ENCODE data around the gene PTPRQ. TPM values are rescaled to one million over a fixed set of nuclear protein-coding genes. Genes with fewer than 3 reads are reported as not detected.
"Not testable (repeated sequence)": the region's sequence is repeated elsewhere in the genome, so short reads cannot be mapped to it uniquely, and the experiment has no call there.

Gene PTPRQ
- total and polyA plus RNA-seq, 9 of the 15 experiments (the other 6 are each of a cell fraction or from before 2014, with no cell fraction given), result not detected

DNA sequence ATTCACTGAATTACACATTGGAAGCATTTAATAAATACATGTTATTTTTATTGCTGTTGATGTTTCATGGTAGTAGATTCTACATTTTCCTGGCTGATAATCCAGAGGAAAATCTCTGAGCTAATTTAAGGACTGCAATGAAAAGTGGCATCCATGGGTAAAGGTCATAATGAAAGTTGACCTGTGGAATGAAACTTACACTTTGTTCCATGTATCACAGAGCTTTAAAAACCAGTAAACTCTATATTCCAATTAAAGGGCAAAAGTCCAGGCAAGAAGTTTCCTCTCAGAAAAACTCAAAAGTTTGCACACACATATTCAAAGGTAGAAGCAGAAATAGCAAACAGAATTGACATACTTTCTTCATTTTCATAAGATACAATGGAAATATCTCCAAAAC lies 218.6 kb downstream of the PTPRQ start (continued):
- TF ChIP-seq STAT5A (IDR thresholded peaks at IDR 0.05; ENCODE audit: borderline replicate concordance, low read length), result no peak

DNA sequence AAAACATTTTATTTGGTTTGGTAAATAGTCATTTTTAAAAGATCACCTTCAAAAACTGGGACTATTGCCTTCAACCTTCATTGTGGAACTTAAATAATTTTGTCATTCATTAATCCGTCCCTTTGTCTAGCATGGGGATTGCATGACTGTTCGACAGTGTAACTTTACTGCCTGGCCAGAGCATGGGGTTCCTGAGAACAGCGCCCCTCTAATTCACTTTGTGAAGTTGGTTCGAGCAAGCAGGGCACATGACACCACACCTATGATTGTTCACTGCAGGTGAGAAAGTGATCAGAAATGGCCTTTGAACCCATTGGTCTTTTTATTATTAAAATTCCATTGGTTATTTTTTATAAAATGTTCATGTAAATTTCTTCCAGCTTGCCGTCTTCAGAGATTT lies 226.2 kb downstream of the PTPRQ start:
- Histone ChIP-seq H3K9ac (ENCODE audit: insufficient read depth in 1 of 2, low read depth in 2 of 2, low read length in 2 of 2) (no peak overlapping the region), H3K36me3 (ENCODE audit: control insufficient read depth, insufficient read depth, low read length) (no peaks in the 10 kb centered on the region), H3K4me1 (replicated peaks in 1 of 2; ENCODE audit: control insufficient read depth in 2 of 2, insufficient read depth in 2 of 2, low read length in 2 of 2) (no peaks in the 10 kb centered on the region), H3K9me3 (replicated peaks; ENCODE audit: control insufficient read depth, insufficient read depth, low read depth, low read length) (0 out of 2 replicates have a peak, but pooled peaks cover 1% of the 10 kb centered on the region), H3K27ac (ENCODE audit: extremely low read depth, low read depth, low read length) (no peak overlapping the region), H4K20me1 (replicated peaks; ENCODE audit: control insufficient read depth, insufficient read depth, low read length) (no peaks in the 10 kb centered on the region), H3K4me2 (ENCODE audit: insufficient read depth, low read length) (no peak overlapping the region), H3K9me1 (ENCODE audit: control insufficient read depth, insufficient read depth, low read length) (no peaks in the 10 kb centered on the region), H3K4me3 (no peak overlapping the region), H3K27me3 (ENCODE audit: control insufficient read depth in 2 of 2, insufficient read depth in 2 of 2, low read length in 2 of 2) (no peaks in the 10 kb centered on the region), H3K79me2 (ENCODE audit: control insufficient read depth, insufficient read depth, low read length) (no peaks in the 10 kb centered on the region), H2AFZ (ENCODE audit: low read depth, low read length) (no peak overlapping the region)
- intact Hi-C loops (cut with micrococcal nuclease) (no loop called here), in situ Hi-C loops (cut with MboI) (no loop called here)
- ATAC-seq (no peak), DNase-seq (ENCODE audit: extremely low read depth in 1 of 4, low spot score in 3 of 4) (no peak), FAIRE-seq (no peak)
- ChIA-PET POLR2A (no interaction called here), CTCF (ENCODE audit: low intra/inter-chr PET ratio) (no interaction called here)
- BruUV-seq (replicated peaks), result no TSS peak
- TF ChIP-seq ZNF436 (CRISPR knock-in tag; IDR thresholded peaks at IDR 0.05) (no peak), ATF3 (IDR thresholded peaks at IDR 0.05) (no peak), ATF3 (CRISPR knock-in tag; conservative IDR thresholded peaks at IDR 0.05) (no peak), ZNF23 (CRISPR knock-in tag; IDR thresholded peaks at IDR 0.05) (no peak), TCFL5 (CRISPR knock-in tag; conservative IDR thresholded peaks at IDR 0.05) (no peak)
- TF ChIP-seq, protein P1, sequence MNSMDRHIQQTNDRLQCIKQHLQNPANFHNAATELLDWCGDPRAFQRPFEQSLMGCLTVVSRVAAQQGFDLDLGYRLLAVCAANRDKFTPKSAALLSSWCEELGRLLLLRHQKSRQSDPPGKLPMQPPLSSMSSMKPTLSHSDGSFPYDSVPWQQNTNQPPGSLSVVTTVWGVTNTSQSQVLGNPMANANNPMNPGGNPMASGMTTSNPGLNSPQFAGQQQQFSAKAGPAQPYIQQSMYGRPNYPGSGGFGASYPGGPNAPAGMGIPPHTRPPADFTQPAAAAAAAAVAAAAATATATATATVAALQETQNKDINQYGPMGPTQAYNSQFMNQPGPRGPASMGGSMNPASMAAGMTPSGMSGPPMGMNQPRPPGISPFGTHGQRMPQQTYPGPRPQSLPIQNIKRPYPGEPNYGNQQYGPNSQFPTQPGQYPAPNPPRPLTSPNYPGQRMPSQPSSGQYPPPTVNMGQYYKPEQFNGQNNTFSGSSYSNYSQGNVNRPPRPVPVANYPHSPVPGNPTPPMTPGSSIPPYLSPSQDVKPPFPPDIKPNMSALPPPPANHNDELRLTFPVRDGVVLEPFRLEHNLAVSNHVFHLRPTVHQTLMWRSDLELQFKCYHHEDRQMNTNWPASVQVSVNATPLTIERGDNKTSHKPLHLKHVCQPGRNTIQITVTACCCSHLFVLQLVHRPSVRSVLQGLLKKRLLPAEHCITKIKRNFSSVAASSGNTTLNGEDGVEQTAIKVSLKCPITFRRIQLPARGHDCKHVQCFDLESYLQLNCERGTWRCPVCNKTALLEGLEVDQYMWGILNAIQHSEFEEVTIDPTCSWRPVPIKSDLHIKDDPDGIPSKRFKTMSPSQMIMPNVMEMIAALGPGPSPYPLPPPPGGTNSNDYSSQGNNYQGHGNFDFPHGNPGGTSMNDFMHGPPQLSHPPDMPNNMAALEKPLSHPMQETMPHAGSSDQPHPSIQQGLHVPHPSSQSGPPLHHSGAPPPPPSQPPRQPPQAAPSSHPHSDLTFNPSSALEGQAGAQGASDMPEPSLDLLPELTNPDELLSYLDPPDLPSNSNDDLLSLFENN (IDR thresholded peaks at IDR 0.05; ENCODE audit: low read depth in 2 of 2, low read length in 2 of 2), result no peak
- WGBS (ENCODE audit: insufficient coverage, low coverage, missing lambda C conversion rate), result 1% methylated on average over 5 of the region's 5 CpGs

DNA sequence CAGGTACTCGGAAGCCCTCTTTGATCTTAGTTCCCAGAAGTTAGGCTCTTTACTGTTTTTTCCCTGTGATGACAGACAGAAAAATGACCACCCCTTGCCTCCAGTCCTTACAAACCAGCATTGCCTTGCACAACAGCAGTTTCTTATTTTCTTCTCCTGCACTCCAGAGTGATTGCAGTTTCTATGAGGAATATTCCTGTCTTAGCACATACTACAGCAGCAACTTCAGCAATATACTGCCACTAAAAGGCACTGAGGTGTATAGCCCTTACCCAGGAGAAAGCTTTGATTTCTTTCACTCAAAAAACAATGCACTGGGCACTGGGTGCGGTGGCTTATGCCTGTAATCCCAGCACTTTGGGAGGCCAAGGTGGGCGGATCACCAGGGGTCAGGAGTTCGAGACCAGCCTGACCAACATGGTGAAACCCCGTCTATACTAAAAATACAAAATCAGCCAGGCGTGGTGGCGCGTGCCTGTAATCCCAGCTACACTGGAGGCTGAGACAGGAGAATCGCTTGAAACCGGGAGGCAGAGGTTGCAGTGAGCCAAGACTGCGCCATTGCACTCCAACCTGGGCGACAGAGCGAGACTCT lies 232.1 kb downstream of the PTPRQ start:
- H3K4me1 ChIP-seq (replicated peaks in 1 of 2; ENCODE audit: control insufficient read depth in 2 of 2, insufficient read depth in 2 of 2, low read length in 2 of 2); H3K36me3 ChIP-seq (ENCODE audit: control insufficient read depth, insufficient read depth, low read length); intact Hi-C loops (cut with micrococcal nuclease); CTCF ChIA-PET (ENCODE audit: low intra/inter-chr PET ratio); H3K9ac ChIP-seq (ENCODE audit: insufficient read depth in 1 of 2, low read depth in 2 of 2, low read length in 2 of 2); H4K20me1 ChIP-seq (replicated peaks; ENCODE audit: control insufficient read depth, insufficient read depth, low read length); H3K27ac ChIP-seq (ENCODE audit: extremely low read depth, low read depth, low read length); H3K9me3 ChIP-seq (replicated peaks; ENCODE audit: control insufficient read depth, insufficient read depth, low read depth, low read length); in situ Hi-C loops (cut with MboI); H3K4me2 ChIP-seq (ENCODE audit: insufficient read depth, low read length); H2AFZ ChIP-seq (ENCODE audit: low read depth, low read length); POLR2A ChIA-PET; H3K27me3 ChIP-seq (ENCODE audit: control insufficient read depth in 2 of 2, insufficient read depth in 2 of 2, low read length in 2 of 2); FAIRE-seq; H3K4me3 ChIP-seq; BruUV-seq (replicated peaks); H3K79me2 ChIP-seq (ENCODE audit: control insufficient read depth, insufficient read depth, low read length); ATAC-seq; DNase-seq (ENCODE audit: extremely low read depth in 1 of 4, low spot score in 3 of 4); H3K9me1 ChIP-seq (ENCODE audit: control insufficient read depth, insufficient read depth, low read length): not testable (repeated sequence)
- under 1% methylated on average over 13 of the region's 13 CpGs for WGBS (ENCODE audit: insufficient coverage, low coverage, missing lambda C conversion rate)

All from K562 (cell line).